HepG2 (cell line): ENCODE results near the gene NUDT15.

Experiments used
- ATF6 ChIP-seq: sonication (generic); formaldehyde crosslinking; conservative IDR thresholded peaks from 2 replicates; pipeline ENCODE4 v1.4.0; 2020; ENCODE audit warnings: missing genetic modification reagents
- CAMTA2 ChIP-seq: sonication (generic); formaldehyde crosslinking; IDR thresholded peaks from 2 replicates; pipeline ENCODE4 v1.4.0; 2020; ENCODE audit warnings: mild to moderate bottlenecking, missing genetic modification reagents, borderline replicate concordance
- CHD2 ChIP-seq: IDR thresholded peaks from 2 replicates; pipeline ENCODE4 v1.6.1; 2011; ENCODE audit warnings: low read depth, low read length, improper control_type of control experiment
- CHD4 ChIP-seq: fragments of 200-600 bp; sonication (generic); IDR thresholded peaks from 2 replicates; pipeline ENCODE4 v1.7.0; 2017; ENCODE audit warnings: mild to moderate bottlenecking, low read length, borderline replicate concordance
- CTCF ChIP-seq: sonication (generic); formaldehyde crosslinking; IDR thresholded peaks from 2 replicates; pipeline ENCODE4 v1.5.0; 2020; ENCODE audit warnings: mild to moderate bottlenecking, missing genetic modification reagents, moderate library complexity
- FOXO4 ChIP-seq: sonication (generic); formaldehyde crosslinking; conservative IDR thresholded peaks from 2 replicates; pipeline ENCODE4 v1.8.1; 2023; ENCODE audit warnings: missing genetic modification reagents
- HNF1A ChIP-seq, 2 experiments: sonication (generic) in 1 of 2; formaldehyde crosslinking in 1 of 2; IDR thresholded peaks; 2 replicates each; pipeline versions ENCODE4 v1.4.0 to v1.6.1; 2016 to 2020; ENCODE audit warnings: borderline replicate concordance in 1 of 2, low read depth in 1 of 2, mild to moderate bottlenecking in 1 of 2, missing genetic modification reagents in 1 of 2
- MXI1 ChIP-seq: IDR thresholded peaks from 3 replicates; pipeline ENCODE4 v1.6.1; 2012; ENCODE audit warnings: low read depth, low read length, inconsistent platforms, borderline replicate concordance
- NR2C2 ChIP-seq: sonication (generic); formaldehyde crosslinking; IDR thresholded peaks from 2 replicates; pipeline ENCODE4 v1.4.0; 2020; ENCODE audit warnings: missing genetic modification reagents, mild to moderate bottlenecking, moderate library complexity, borderline replicate concordance
- ZKSCAN1 ChIP-seq: fragments of 150-350 bp; IDR thresholded peaks from 2 replicates; pipeline ENCODE4 v1.6.1; 2014; ENCODE audit warnings: low read length
- ZNF550 ChIP-seq: sonication (generic); formaldehyde crosslinking; IDR thresholded peaks from 2 replicates; pipeline ENCODE4 v1.4.0; 2020; ENCODE audit warnings: mild to moderate bottlenecking, missing genetic modification reagents, borderline replicate concordance
- TF ChIP-seq, protein P1 (sequence below): sonication (generic); formaldehyde crosslinking; IDR thresholded peaks from 2 replicates; pipeline ENCODE4 v1.4.0; 2020; ENCODE audit warnings: missing genetic modification reagents
- TF ChIP-seq, protein P2 (sequence below): sonication (generic); formaldehyde crosslinking; IDR thresholded peaks from 2 replicates; pipeline ENCODE4 v1.4.0; 2020; ENCODE audit warnings: missing genetic modification reagents

DNA sequence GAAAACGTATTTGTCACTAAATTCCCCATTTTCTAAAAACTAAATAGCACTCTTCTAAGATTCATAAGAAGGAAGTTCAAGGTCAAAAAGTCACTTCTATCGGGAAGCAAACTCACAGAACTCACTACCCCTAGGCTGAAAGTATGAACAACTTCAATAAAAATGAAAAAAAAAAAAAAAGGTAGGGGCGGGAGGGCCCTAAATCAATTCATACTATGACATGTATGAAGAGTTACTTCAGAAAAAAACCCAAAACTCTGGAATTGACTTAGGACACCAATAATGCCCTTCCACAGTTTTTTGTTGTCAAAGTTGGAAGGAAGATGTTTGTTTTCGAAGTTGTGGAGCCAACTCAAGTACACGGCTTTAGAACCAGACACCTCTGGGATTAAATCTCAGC is 37.6 kb upstream of the NUDT15 start:
- TF ChIP-seq CTCF (no peak), ATF6 (no peak), HNF1A (IDR thresholded peaks at IDR 0.05; ENCODE audit: low read depth) (no peak), HNF1A (CRISPR knock-in tag; IDR thresholded peaks at IDR 0.05; ENCODE audit: borderline replicate concordance) (no peak), CHD4 (no peak), NR2C2 (no peak), MXI1 (no peak), ZNF550 (CRISPR knock-in tag) (no peak), CHD2 (no peak), FOXO4 (CRISPR knock-in tag) (no peak), ZKSCAN1 (no peak), CAMTA2 (no peak)
- TF ChIP-seq, protein P1, sequence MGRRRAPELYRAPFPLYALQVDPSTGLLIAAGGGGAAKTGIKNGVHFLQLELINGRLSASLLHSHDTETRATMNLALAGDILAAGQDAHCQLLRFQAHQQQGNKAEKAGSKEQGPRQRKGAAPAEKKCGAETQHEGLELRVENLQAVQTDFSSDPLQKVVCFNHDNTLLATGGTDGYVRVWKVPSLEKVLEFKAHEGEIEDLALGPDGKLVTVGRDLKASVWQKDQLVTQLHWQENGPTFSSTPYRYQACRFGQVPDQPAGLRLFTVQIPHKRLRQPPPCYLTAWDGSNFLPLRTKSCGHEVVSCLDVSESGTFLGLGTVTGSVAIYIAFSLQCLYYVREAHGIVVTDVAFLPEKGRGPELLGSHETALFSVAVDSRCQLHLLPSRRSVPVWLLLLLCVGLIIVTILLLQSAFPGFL (CRISPR knock-in tag), result no peak
- TF ChIP-seq, protein P2, sequence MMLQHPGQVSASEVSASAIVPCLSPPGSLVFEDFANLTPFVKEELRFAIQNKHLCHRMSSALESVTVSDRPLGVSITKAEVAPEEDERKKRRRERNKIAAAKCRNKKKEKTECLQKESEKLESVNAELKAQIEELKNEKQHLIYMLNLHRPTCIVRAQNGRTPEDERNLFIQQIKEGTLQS (CRISPR knock-in tag), result no peak
